Measurements from ENCODE around the gene TRAF5.
"Not testable (repeated sequence)": the region's sequence is repeated elsewhere in the genome, so short reads cannot be mapped to it uniquely, and the experiment has no call there.

TRAF5 gene

GRCh38 chr1:211347077-211347844, 20.6 kb downstream of the TRAF5 start:
- DNase-seq (ENCODE audit: low spot score): no peak

GRCh38 chr1:211348547-211348946, 21.9 kb downstream of the TRAF5 start:
- no peak for DNase-seq (ENCODE audit: low spot score)

- no peak for DNase-seq (ENCODE audit: low spot score)
These were observed 23.1 kb downstream of the TRAF5 start for GRCh38 chr1:211349741-211350140.

- not testable (repeated sequence) for DNase-seq (ENCODE audit: low spot score)
These were observed 25.4 kb downstream of the TRAF5 start for GRCh38 chr1:211352055-211352454.

- DNase-seq (ENCODE audit: low spot score): no peak
These were observed 25.8 kb downstream of the TRAF5 start for GRCh38 chr1:211352465-211352864.

GRCh38 chr1:211352985-211353515, 26.4 kb downstream of the TRAF5 start:
- DNase-seq (ENCODE audit: low spot score): peak; percentile 37

GRCh38 chr1:211353562-211354212, 27.1 kb downstream of the TRAF5 start:
- no peak for DNase-seq (ENCODE audit: low spot score)

- no peak for DNase-seq (ENCODE audit: low spot score)
These were observed 29.2 kb downstream of the TRAF5 start for GRCh38 chr1:211355873-211356272.

GRCh38 chr1:211356723-211357407, 30.2 kb downstream of the TRAF5 start:
- DNase-seq (ENCODE audit: low spot score): no peak

GRCh38 chr1:211358685-211359084, 32.1 kb downstream of the TRAF5 start:
- DNase-seq (ENCODE audit: low spot score): no peak

- DNase-seq (ENCODE audit: low spot score): no peak
These were observed 33.2 kb downstream of the TRAF5 start for GRCh38 chr1:211359876-211360275.

GRCh38 chr1:211361202-211361601, 34.6 kb downstream of the TRAF5 start:
- DNase-seq (ENCODE audit: low spot score): no peak

GRCh38 chr1:211369640-211370039, 43.0 kb downstream of the TRAF5 start:
- no peak for DNase-seq (ENCODE audit: low spot score)

- no peak for DNase-seq (ENCODE audit: low spot score)
These were observed 44.0 kb downstream of the TRAF5 start for GRCh38 chr1:211370669-211371068.

GRCh38 chr1:211371406-211372105, 44.9 kb downstream of the TRAF5 start:
- no peak for DNase-seq (ENCODE audit: low spot score)

- DNase-seq (ENCODE audit: low spot score): no peak
These were observed 45.8 kb downstream of the TRAF5 start for GRCh38 chr1:211372463-211372862.

GRCh38 chr1:211375146-211375818, 48.6 kb downstream of the TRAF5 start:
- DNase-seq (ENCODE audit: low spot score): no peak

- no peak for DNase-seq (ENCODE audit: low spot score)
These were observed 49.3 kb downstream of the TRAF5 start for GRCh38 chr1:211375949-211376348.

- DNase-seq (ENCODE audit: low spot score): no peak
These were observed 50.3 kb downstream of the TRAF5 start for GRCh38 chr1:211376807-211377470.

- DNase-seq (ENCODE audit: low spot score): no peak
These were observed 51.2 kb downstream of the TRAF5 start for GRCh38 chr1:211377539-211378450.

Data from LoVo (cell line).